ENCODE results near the gene MAP3K7. TPM values are rescaled to one million over a fixed set of nuclear protein-coding genes. Genes with fewer than 3 reads are reported as not detected.

Gene MAP3K7
- total RNA-seq, 1 experiment from 2014 or later: 31.9 TPM

DNA sequence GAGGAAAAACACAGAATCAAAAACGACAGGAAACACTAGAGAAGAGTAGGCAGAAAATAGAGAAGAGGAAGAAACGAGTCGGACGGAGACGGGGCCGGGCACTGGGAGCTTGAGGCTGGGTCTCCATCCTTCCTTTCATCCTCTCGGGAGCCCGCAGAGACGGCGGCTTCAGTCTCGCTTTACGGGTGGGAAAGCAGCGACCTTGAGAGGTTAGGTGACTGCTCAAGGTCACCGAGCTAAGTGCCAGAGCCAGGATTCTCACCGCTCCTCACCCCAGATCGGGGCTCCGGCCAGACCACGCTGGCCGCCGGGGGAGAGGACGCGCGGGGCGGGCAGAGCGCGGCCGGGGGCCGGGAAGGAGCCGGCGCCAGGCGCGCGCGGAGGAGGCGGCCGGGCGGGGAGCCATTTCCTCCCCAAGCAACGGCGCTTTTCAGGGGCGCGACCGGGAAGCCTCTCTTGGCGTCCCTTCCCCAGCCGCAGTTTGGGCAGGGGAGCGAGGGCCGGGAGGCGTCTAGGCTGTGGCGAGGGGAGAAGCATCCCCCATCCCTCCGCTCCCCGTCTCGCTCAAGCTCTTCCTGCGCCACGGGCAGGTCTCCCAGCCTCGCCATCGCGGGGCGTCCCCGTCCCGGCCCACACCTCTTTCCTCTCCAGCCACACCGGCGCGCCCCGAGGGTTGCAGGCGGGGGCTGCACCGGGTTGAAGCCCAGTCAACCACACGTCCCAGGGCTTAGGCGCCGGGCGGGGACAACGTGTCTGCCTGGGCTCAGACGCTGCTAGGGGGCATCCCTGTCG lies 24.1 kb upstream of the MAP3K7 start:
- H3K4me3 ChIP-seq: no peak overlapping the region
- peaks cover 5% of the 10 kb centered on the region; the same call in 1 of the 2 replicates for H3K27me3 ChIP-seq (ENCODE audit: insufficient read depth, low read depth)
- H3K9me2 ChIP-seq (ENCODE audit: insufficient read depth): no peaks in the 10 kb centered on the region
- H2AFZ ChIP-seq: no peak overlapping the region
- H3K4me2 ChIP-seq: no peak overlapping the region
- TF ChIP-seq EZH2 (IDR thresholded peaks at IDR 0.05; ENCODE audit: low read depth): no peak
- TF ChIP-seq, protein P1, sequence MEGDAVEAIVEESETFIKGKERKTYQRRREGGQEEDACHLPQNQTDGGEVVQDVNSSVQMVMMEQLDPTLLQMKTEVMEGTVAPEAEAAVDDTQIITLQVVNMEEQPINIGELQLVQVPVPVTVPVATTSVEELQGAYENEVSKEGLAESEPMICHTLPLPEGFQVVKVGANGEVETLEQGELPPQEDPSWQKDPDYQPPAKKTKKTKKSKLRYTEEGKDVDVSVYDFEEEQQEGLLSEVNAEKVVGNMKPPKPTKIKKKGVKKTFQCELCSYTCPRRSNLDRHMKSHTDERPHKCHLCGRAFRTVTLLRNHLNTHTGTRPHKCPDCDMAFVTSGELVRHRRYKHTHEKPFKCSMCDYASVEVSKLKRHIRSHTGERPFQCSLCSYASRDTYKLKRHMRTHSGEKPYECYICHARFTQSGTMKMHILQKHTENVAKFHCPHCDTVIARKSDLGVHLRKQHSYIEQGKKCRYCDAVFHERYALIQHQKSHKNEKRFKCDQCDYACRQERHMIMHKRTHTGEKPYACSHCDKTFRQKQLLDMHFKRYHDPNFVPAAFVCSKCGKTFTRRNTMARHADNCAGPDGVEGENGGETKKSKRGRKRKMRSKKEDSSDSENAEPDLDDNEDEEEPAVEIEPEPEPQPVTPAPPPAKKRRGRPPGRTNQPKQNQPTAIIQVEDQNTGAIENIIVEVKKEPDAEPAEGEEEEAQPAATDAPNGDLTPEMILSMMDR (conservative IDR thresholded peaks at IDR 0.05): no peak
- DNase-seq: no peak
- no peak overlapping the region for H3K27ac ChIP-seq
- H3K36me3 ChIP-seq (ENCODE audit: low read depth): no peaks in the 10 kb centered on the region
- no peaks in the 10 kb centered on the region for H4K20me1 ChIP-seq (ENCODE audit: insufficient read depth)
- H3F3A ChIP-seq (ENCODE audit: insufficient read depth, low read depth): no peaks in the 10 kb centered on the region
- BruUV-seq (replicated peaks): no TSS peak
- no peaks in the 10 kb centered on the region for H3K9me3 ChIP-seq (ENCODE audit: insufficient read depth, low read depth)
- intact Hi-C loops (cut with micrococcal nuclease; ENCODE audit: unreplicated experiment): no loop called here
- ChIA-PET CTCF (no interaction called here), POLR2A (ENCODE audit: unreplicated experiment) (no interaction called here)
- no peaks in the 10 kb centered on the region for H3K4me1 ChIP-seq (replicated peaks; ENCODE audit: insufficient read depth)
- no peaks in the 10 kb centered on the region for H3K79me2 ChIP-seq (ENCODE audit: low read depth)

DNA sequence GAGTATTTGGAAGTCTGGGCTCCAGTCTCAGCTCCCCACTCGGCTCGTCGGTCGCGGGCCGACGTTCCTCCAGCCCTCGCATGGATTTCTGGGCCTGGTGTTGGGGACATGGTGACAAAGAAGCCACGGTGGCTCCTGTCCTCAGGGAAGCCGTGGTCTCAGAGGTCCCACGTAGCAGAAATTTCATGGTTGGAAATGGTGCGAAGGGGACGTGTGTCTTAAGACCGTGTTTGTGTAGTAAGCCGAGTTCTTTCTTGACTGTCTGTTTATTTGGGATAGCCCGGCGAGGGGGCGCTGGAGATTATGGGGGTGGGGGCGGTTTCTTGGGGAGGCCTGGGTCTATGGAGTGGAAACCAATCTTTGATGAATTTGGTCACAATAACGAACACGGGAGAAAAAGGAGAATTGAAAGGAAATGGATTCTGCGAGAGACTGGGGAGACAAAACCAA lies 23.5 kb upstream of the MAP3K7 start:
- no peak overlapping the region for H3K27ac ChIP-seq
- H2AFZ ChIP-seq: no peak overlapping the region
- no peak for DNase-seq
- no TSS peak for BruUV-seq (replicated peaks)
- H3K9me2 ChIP-seq (ENCODE audit: insufficient read depth): no peaks in the 10 kb centered on the region
- H3K36me3 ChIP-seq (ENCODE audit: low read depth): no peaks in the 10 kb centered on the region
- no peak overlapping the region for H3K4me2 ChIP-seq
- intact Hi-C loops (cut with micrococcal nuclease; ENCODE audit: unreplicated experiment): no loop called here
- no peak for TF ChIP-seq EZH2 (IDR thresholded peaks at IDR 0.05; ENCODE audit: low read depth)
- TF ChIP-seq, protein P1 (conservative IDR thresholded peaks at IDR 0.05): no peak
- no peaks in the 10 kb centered on the region for H4K20me1 ChIP-seq (ENCODE audit: insufficient read depth)
- no peaks in the 10 kb centered on the region for H3K4me1 ChIP-seq (replicated peaks; ENCODE audit: insufficient read depth)
- no peaks in the 10 kb centered on the region for H3K9me3 ChIP-seq (ENCODE audit: insufficient read depth, low read depth)
- peaks cover 5% of the 10 kb centered on the region; the same call in 1 of the 2 replicates for H3K27me3 ChIP-seq (ENCODE audit: insufficient read depth, low read depth)
- H3K79me2 ChIP-seq (ENCODE audit: low read depth): no peaks in the 10 kb centered on the region
- CTCF ChIA-PET: no interaction called here
- POLR2A ChIA-PET (ENCODE audit: unreplicated experiment): no interaction called here
- no peaks in the 10 kb centered on the region for H3F3A ChIP-seq (ENCODE audit: insufficient read depth, low read depth)
- no peak overlapping the region for H3K4me3 ChIP-seq

DNA sequence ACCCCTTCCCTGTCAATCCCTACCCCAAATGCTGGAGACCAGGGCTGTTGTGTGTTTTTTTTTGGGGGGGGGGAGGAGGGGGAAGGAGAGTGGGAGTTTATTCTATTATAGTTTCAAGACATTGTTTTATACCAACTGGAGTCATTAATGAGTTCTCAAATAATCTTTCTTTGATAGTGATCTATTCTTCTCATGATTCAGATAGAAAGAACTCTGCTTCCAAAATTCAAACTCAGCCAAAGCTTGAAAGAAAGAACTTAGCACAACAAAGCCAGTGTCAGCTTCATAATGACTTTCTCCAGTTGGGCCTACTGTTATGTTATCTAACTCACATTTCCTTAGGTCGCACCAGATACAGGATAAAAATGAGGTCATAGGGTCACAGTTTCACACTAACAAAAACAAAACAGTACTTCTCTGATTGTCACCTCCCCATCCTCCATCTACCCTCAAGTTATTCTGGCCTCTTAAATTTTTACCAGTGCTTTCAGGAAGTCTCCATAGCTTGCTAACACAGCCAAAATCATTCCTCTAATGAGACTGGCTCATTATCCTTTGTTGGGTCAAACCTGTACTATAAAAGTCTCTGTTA lies 19.0 kb upstream of the MAP3K7 start:
- Histone ChIP-seq H3K27ac (no peak overlapping the region), H3K36me3 (ENCODE audit: low read depth) (no peaks in the 10 kb centered on the region), H3K9me2 (ENCODE audit: insufficient read depth) (no peaks in the 10 kb centered on the region), H3K4me2 (no peak overlapping the region), H3K4me1 (replicated peaks; ENCODE audit: insufficient read depth) (no peaks in the 10 kb centered on the region), H3K27me3 (ENCODE audit: insufficient read depth, low read depth) (peaks cover 5% of the 10 kb centered on the region; the same call in 1 of the 2 replicates), H3K9me3 (ENCODE audit: insufficient read depth, low read depth) (no peaks in the 10 kb centered on the region), H3F3A (ENCODE audit: insufficient read depth, low read depth) (no peaks in the 10 kb centered on the region), H2AFZ (no peak overlapping the region), H3K4me3 (no peak overlapping the region), H4K20me1 (ENCODE audit: insufficient read depth) (no peaks in the 10 kb centered on the region), H3K79me2 (ENCODE audit: low read depth) (no peaks in the 10 kb centered on the region)
- ChIA-PET POLR2A (ENCODE audit: unreplicated experiment) (no interaction called here), CTCF (no interaction called here)
- no peak for DNase-seq
- no peak for TF ChIP-seq EZH2 (IDR thresholded peaks at IDR 0.05; ENCODE audit: low read depth)
- TF ChIP-seq, protein P1 (conservative IDR thresholded peaks at IDR 0.05): no peak
- intact Hi-C loops (cut with micrococcal nuclease; ENCODE audit: unreplicated experiment): no loop called here
- no TSS peak for BruUV-seq (replicated peaks)
